Ovary (tissue), 3 donors: ENCODE measurements around the gene FKBP1B.

Experiments used
- CTCF ChIP-seq, 3 donors: fragments of 450-650 bp in 2 of 3; fragments of 200-600 bp in 1 of 3; IDR thresholded peaks; one replicate each; pipeline versions ENCODE4 v1.5.1 to v1.8.0; 2016 to 2022; ENCODE audit warnings: antibody characterized with exemption in 3 of 3, mild to moderate bottlenecking in 1 of 3
- EP300 ChIP-seq: sonication (generic); formaldehyde crosslinking; IDR thresholded peaks from one replicate; pipeline ENCODE4 v1.6.1; 2017; ENCODE audit warnings: antibody characterized with exemption
- POLR2A ChIP-seq: fragments of 450-650 bp; IDR thresholded peaks from one replicate; pipeline ENCODE4 v1.6.1; 2017; ENCODE audit warnings: antibody characterized with exemption, mild to moderate bottlenecking, moderate library complexity
- donor health status: DM: no; HTN: no; CAD: no.

DNA sequence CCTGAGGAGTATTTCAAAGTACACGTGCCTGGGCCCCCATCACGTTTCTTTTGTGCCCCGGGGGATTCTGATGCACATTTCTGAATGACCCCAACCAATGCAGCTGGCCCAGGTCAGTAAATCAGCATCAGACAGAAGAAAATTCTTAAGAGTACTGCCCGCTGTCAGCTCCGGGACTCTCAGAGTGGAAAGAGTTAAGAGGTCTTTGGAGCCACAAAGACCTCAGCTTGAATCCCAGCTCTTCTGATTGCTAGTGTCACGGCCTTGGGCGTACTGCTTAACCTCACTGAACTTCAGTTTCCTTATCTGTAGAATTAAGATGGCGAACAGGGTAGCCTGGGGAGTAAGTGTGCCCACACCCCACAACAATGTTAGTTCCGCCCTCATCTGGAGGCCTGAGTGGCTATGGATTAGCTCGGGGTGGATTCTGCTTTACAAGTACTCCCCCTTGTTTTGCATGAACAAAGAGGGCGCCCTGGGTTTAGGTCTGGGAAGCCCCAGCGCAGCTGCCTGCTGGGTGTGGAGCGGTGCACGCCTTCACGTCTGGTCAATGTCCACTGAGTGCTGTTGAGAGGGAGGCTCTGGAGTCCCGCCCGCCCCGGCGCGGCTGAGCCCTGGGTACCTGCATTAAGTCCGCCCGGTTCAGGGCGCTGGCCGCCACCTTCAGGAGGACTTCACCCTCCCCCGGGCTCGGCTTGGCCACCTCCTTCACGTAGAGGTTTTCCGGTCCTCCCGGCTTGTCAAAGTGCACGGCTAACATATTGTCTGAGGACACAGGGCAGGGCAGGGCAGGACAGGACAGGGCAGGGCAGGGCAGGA, 34.2 kb downstream of the FKBP1B start:
- no peak for TF ChIP-seq CTCF (IDR thresholded peaks at IDR 0.05)
- TF ChIP-seq POLR2A = no peak
- no peak for TF ChIP-seq EP300
